GM12872 (cell line): Measurements from ENCODE around the gene F8.

Source experiments
- CTCF ChIP-seq: IDR thresholded peaks from 3 replicates; pipeline ENCODE4 v1.5.1; 2011; ENCODE audit warnings: low read depth, mild to moderate bottlenecking, low read length, moderate library complexity; ENCODE audit not compliant: insufficient read depth

Gene F8

GRCh38 chrX:155022585-155022984, at the start of gene F8:
F8 (minus strand) TSS chrX:155022723; CDS start chrX:155022552, 171 bp downstream.
- TF ChIP-seq CTCF: no peak

DNA sequence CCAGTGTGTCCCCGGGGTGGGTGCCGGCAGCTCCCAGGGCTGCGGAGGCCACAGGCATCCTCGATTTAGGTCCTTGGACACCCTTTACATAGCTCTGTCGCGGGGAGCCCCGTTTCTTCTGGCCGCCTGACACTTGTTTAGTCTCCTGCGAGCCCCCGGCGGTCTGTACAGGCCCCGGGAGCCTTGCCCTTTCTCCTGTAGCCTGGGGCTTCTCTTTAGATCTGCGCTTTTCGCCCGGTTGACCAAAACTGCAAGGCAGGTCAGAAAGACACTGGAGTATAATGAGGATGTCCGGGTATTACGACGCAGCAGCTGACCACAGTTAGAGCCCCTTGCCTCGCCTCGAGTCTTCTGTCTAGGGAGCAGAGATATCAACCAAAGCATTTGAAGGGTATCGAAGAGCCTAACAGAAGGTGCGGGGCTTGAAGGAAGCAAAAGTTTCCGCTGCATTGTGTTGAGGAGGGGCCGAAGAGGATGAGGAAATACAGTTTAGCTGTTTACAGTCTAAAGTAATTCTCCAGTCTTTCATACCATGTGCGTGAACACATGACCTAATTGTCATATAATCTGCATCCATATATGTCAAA, 49.3 kb upstream of the F8 start:
- TF ChIP-seq CTCF: no peak

DNA sequence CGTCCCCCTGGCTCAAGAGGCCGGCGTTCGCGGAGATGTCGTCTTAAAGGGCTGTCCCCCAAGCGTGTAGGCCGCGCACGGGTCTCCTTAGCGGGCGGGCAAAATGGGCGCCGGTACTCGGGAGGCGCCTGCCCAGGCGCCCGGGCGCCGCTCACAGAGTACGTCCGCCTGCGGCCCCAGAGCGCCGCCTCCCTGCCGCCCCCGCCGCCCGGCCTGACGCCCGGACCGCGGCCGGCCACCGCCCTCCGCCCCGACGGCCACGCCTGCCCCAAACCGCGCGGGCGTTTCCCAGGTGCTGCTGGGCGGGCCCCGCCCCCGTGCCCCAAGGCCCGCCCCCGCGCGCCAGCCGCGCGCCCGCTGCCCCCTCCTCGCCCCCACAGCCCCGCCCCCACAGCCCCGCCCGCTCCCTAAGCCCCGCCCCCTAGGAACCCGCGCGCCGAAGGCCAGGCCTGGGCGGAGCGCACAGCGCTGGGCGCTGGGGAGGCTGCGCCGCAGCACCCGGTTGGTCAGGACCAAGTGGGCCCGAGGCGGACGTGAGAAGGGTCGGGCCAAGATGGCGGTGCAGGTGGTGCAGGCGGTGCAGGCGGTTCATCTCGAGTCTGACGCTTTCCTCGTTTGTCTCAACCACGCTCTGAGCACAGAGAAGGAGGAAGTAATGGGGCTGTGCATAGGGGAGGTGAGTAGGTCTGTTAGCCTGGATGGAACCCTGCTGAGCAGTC, 48.6 kb upstream of the F8 start, which contains the start of the genes BRCC3, CMC4 and MTCP1:
Gene BRCC3, plus strand, starts transcription at position 534 of the 719 bp plus-strand sequence. Its CDS starts 20 bp downstream, at position 554.
Gene CMC4, minus strand, starts transcription at position 162 of the 719 bp plus-strand sequence. CDS start 7,113 bp downstream, outside the sequence.
Gene MTCP1, minus strand, starts transcription at position 162 of the 719 bp plus-strand sequence. CDS start 5,126 bp downstream, outside the sequence.
- no peak for TF ChIP-seq CTCF

GRCh38 chrX:155070663-155070974, 48.1 kb upstream of the F8 start:
- no peak for TF ChIP-seq CTCF

GRCh38 chrX:155070038-155070437, 47.5 kb upstream of the F8 start:
- no peak for TF ChIP-seq CTCF

GRCh38 chrX:155069414-155069813, 46.9 kb upstream of the F8 start:
- TF ChIP-seq CTCF: no peak

DNA sequence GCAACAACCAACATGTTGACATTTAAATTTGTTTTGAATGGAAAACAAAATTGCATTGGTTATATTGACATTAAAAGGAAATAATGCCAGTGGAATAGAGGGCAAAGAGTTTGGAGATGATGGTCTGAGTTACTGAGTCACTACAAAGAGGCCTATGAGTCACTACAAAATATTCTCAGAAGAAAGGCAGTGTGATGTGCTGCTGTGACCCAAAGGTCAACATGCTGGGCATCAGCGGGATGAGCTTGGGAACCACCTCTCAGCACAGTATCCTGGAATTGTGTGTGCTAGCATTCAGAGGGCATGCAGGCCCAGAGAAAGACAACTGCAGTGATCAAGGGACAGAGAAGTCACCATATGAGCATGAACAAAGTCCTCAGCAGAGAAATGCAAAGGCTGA, 45.6 kb upstream of the F8 start:
- no peak for TF ChIP-seq CTCF
